GM12874 (cell line): Measurements from ENCODE around the gene ID1.

Source experiments
- CTCF ChIP-seq: IDR thresholded peaks from 2 replicates; pipeline ENCODE4 v1.5.1; 2011; ENCODE audit warnings: low read depth, mild to moderate bottlenecking, control low read depth, low read length, moderate library complexity; ENCODE audit not compliant: insufficient read depth

The ID1 gene

DNA sequence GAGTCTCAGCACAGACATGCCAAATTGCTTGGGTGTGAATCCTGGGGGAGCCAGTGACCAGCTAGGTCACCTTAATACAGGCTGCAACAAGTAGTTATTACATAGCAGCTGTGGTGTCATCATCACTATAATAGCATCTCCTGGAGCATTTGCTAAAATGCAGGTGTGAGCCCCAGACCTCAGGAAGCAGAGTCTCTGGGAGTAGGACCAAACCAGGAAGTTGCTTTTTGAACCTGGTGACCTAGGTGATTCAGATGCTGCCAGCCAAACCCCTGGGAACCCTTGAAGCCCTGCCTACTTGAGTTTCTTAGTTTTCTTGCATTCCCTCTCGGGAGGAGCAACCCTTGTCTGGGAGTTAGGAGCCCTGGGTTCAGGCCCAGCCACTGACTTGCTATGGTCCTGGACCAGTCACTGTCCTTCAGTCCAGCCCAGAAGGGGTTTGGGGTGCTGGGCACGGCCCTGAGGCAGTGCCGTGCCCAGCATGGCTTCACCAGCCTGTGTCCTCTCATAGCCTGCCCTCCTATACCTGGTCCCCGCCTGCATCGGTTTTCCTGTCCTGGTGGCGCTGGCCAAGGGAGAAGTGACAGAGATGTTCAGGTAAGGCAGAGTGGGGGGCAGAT is 39.3 kb upstream of the ID1 start:
- no peak for TF ChIP-seq CTCF

GRCh38 chr20:31566319-31566657 is 38.8 kb upstream of the ID1 start:
- no peak for TF ChIP-seq CTCF

DNA sequence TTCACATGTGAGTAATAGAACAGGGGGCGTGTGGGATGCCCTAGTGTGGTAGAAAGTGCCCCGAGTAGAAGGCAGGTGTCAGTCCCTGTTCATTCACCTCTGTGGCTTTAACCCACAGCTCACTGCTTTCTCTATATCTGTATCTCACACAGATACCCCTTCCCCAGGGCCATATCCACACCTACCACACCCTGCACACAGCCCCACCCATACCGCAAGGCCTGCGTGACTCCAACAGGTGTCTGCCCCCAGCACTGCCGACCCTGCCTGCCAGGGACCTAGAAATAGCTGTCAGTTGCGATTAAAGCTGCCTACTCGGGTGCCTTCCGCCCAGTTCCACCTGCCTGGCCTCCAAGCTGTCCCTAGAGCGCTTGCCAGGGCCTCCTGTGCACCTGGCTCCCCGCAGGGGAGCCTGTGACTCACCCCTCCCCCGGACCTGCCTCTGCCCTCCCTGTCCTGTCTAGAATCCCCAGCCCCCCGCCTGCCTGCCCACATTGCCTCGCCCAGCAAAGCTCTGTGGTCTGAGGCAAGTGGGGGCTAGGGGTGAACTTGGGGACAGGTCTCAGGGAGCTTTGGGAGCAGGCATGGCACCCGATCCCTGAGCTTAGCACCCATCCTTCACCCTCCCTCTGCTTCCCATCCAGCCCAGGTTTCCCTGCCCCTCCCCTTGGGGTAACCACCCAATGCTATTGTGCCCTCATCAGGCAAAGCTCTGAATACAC is 38.3 kb upstream of the ID1 start:
- no peak for TF ChIP-seq CTCF

DNA sequence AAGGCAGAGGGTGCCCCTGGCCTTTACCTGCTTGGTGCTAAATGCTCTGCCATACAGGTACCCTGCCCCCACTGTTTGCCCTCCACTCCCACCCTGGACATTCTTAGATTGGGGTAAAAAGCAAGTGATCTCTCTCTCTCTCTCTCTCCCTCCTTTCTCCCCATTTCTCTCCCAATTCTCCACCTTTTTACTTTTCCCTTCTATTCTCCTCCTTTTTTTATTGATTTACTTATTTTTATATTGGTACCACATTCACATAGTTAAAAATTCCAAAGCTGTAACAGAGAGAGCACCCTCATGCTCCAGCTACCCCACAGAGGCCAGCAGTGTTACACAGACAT is 37.7 kb upstream of the ID1 start:
- TF ChIP-seq CTCF: no peak

DNA sequence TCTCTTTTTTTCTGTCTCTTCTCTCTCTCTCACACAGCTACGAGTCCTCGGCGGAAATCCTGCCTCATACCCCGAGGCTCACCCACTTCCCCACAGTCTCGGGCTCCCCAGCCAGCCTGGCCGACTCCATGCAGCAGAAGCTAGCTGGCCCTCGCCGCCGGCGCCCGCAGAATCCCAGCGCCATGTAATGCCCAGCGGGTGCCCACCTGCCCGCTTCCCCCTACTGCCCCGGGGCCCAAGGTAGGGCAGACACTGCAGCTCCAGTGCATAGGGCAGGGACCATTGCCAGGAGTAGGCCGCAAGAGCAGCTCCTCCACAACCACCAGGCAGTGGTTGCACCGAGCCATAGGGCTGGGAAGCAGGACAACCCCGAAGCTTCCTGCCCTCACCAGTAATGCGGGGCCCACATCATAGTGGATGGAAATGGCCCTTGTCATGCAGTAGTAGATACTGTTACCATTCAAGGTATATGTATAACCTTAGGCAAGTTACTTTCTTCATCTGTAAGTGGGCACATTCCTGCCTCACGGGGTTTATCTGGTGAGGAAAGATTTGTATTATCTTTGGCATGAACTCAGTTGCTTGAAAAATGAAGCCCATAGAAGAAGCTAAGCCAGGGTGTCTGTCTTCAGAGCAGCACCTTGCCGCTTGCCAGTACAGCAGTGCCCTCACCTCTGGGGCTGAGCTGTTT is 36.9 kb upstream of the ID1 start:
- TF ChIP-seq CTCF: no peak

GRCh38 chr20:31568773-31569162 is 36.3 kb upstream of the ID1 start:
- TF ChIP-seq CTCF: no peak

DNA sequence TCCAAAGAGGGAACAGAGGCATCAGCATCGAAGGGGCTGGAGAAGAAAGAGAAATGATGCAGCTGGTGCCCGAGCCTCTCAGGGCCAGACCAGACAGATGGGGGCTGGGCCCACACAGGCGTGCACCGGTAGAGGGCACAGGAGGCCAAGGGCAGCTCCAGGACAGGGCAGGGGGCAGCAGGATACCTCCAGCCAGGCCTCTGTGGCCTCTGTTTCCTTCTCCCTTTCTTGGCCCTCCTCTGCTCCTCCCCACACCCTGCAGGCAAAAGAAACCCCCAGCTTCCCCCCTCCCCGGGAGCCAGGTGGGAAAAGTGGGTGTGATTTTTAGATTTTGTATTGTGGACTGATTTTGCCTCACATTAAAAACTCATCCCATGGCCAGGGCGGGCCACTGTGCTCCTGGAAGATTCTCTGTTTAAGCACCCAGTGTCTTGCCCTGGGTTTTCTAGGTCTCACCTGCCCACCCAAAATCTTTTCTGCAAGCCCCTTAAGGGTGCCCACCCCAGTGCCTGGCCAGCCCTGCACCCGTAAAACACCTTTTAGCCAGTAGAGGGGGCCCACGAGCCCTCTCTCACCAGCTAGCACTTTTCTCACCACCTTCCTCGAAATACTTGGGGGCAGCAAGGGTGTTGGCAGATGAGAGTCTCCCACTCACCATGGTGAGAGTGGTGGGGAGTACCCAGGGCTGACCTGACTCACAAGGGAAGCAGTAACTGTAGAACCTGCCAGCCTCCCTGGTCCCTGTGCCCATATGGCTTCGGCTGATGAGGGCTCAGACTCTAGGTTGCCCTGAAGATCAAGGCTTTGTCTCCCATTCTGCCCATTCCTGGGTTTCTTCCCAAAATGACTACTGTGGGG is 35.7 kb upstream of the ID1 start:
- TF ChIP-seq CTCF: peak; percentile 90
